Progenitor cell of endocrine pancreas (in vitro differentiated cells): ENCODE measurements around the gene COMP. TPM values are rescaled to one million over a fixed set of nuclear protein-coding genes. Genes with fewer than 3 reads are reported as not detected.

ENCODE experiments used
- DNase-seq: peaks from one replicate; pipeline ENCODE4 v3.0.0; 2021; ENCODE audit warnings: low spot score; ENCODE audit not compliant: unreplicated experiment
- H3K27ac Mint-ChIP-seq: 2 replicates; pipeline ENCODE4 v1.8.0; 2021; ENCODE audit warnings: mild to moderate bottlenecking, moderate library complexity, mixed read lengths
- H3K27me3 Mint-ChIP-seq: 2 replicates; pipeline ENCODE4 v1.8.0; 2021; ENCODE audit warnings: mixed read lengths
- H3K36me3 Mint-ChIP-seq: 2 replicates; pipeline ENCODE4 v1.8.0; 2022; ENCODE audit warnings: mixed read lengths; ENCODE audit not compliant: insufficient read depth
- H3K4me1 Mint-ChIP-seq: 2 replicates; pipeline ENCODE4 v1.8.0; 2021; ENCODE audit warnings: low read depth, mixed read lengths
- H3K4me3 Mint-ChIP-seq: 2 replicates; pipeline ENCODE4 v1.8.0; 2021; ENCODE audit warnings: low read depth, mild to moderate bottlenecking, moderate library complexity, mixed read lengths
- H3K9me3 Mint-ChIP-seq: 2 replicates; pipeline ENCODE4 v1.8.0; 2021; ENCODE audit warnings: low read depth, mixed read lengths
- CTCF ChIP-seq: fragments of 200-600 bp; sonication (generic); IDR thresholded peaks from one replicate; pipeline ENCODE4 v1.5.0; 2021; ENCODE audit warnings: antibody characterized with exemption, mild to moderate bottlenecking; ENCODE audit not compliant: unreplicated experiment
- total RNA-seq: library from RNA; stranded (reverse); gene quantifications from 2 replicates; pipeline ENCODE4 v1.2.1, GENCODE V29; 2021

COMP gene
- total RNA-seq, 1 donor from 2014 or later = 0.24 TPM

DNA sequence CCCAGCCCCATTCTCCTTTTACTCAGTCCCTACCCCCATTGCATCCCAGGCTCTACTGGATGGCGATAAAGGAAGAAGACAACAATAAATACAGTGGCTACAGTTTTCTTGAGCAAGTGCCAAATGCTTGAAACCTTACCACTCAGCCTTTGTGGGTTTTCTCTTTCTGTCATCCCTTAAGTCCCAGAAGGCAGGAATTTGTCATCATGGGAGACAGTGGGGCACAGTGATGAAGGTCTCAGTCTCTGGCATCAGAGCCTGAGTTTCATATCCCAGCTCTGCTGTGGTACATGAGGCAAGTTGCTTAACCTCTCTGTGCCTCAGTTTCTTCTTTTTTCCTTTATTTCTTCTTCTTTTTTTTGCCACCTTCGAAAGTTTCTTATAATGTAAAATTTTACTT lies 5.1 kb upstream of the COMP start:
- no peaks in the 10 kb centered on the region for H3K9me3 Mint-ChIP-seq

GRCh38 chr19:18795540-18795939 lies 4.4 kb upstream of the COMP start:
- no peak for DNase-seq
- H3K4me1 Mint-ChIP-seq = peaks cover 7% of the 10 kb centered on the region
- H3K4me3 Mint-ChIP-seq = no peak overlapping the region
- peaks cover 35% of the 10 kb centered on the region for H3K27me3 Mint-ChIP-seq
- H3K36me3 Mint-ChIP-seq = no peaks in the 10 kb centered on the region
- TF ChIP-seq CTCF = no peak
- H3K27ac Mint-ChIP-seq = no peak overlapping the region
- H3K9me3 Mint-ChIP-seq = no peaks in the 10 kb centered on the region

More for the DNA sequence above, 5.1 kb upstream of the COMP start:
- no peak overlapping the region for H3K4me3 Mint-ChIP-seq
- H3K27ac Mint-ChIP-seq = no peak overlapping the region
- no peak for TF ChIP-seq CTCF
- peaks cover 7% of the 10 kb centered on the region for H3K4me1 Mint-ChIP-seq
- DNase-seq = no peak
- peaks cover 29% of the 10 kb centered on the region for H3K27me3 Mint-ChIP-seq
- no peaks in the 10 kb centered on the region for H3K36me3 Mint-ChIP-seq

- Mint-ChIP-seq H3K9me3 (no peaks in the 10 kb centered on the region), H3K36me3 (no peaks in the 10 kb centered on the region), H3K27ac (no peak overlapping the region), H3K27me3 (peaks cover 42% of the 10 kb centered on the region), H3K4me1 (peaks cover 11% of the 10 kb centered on the region), H3K4me3 (no peak overlapping the region)
- DNase-seq = no peak
- no peak for TF ChIP-seq CTCF
These were observed 3.6 kb upstream of the COMP start for GRCh38 chr19:18794692-18795091.

DNA sequence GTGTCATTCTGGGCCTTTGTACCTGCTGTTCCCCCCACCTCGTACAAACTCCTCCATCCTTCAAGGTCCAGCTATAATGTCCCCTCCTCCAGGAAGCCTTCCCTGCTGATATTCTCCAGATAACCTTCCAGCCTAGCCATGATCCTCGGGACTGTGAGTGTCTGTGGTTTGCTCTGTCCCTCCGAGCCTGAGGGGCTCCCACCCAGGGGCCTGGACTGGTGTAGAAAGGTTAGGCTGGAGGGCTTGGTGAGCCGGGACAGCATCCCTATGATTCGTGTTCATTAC lies 2.9 kb upstream of the COMP start:
- no peaks in the 10 kb centered on the region for H3K36me3 Mint-ChIP-seq
- no peak overlapping the region for H3K27ac Mint-ChIP-seq
- peaks cover 49% of the 10 kb centered on the region for H3K27me3 Mint-ChIP-seq
- DNase-seq = no peak
- peaks cover 12% of the 10 kb centered on the region for H3K4me1 Mint-ChIP-seq
- H3K4me3 Mint-ChIP-seq = no peak overlapping the region
- TF ChIP-seq CTCF = no peak
- no peaks in the 10 kb centered on the region for H3K9me3 Mint-ChIP-seq

- no peak for TF ChIP-seq CTCF
- Mint-ChIP-seq H3K9me3 (no peaks in the 10 kb centered on the region), H3K4me3 (no peak overlapping the region), H3K4me1 (peaks cover 9% of the 10 kb centered on the region), H3K27ac (no peak overlapping the region), H3K36me3 (no peaks in the 10 kb centered on the region), H3K27me3 (peaks cover 53% of the 10 kb centered on the region)
- DNase-seq = no peak
These were observed 2.3 kb upstream of the COMP start for GRCh38 chr19:18793144-18794028.
